ENCODE data around the gene NUP205.
A peak's percentile ranks its signal among the peaks of the same experiment; 100 is the strongest.

NUP205 gene

GRCh38 chr7:135617781-135618180, 60.1 kb downstream of the NUP205 start:
- Histone ChIP-seq H3K27me3 (ENCODE audit: insufficient read depth, low read depth) (no peaks in the 10 kb centered on the region), H4K20me1 (ENCODE audit: insufficient read depth) (no peaks in the 10 kb centered on the region), H3K9ac (no peak overlapping the region), H3K79me2 (ENCODE audit: insufficient read depth, low read depth) (no peaks in the 10 kb centered on the region), H3K4me2 (no peak overlapping the region), H3K4me3 (IDR thresholded peaks at IDR 0.05; ENCODE audit: insufficient read depth, low read depth, low read length) (no peak overlapping the region), H3K36me3 (ENCODE audit: insufficient read depth) (peaks cover 29% of the 10 kb centered on the region), H3K4me1 (ENCODE audit: low read depth, poor library complexity, severe bottlenecking) (no peaks in the 10 kb centered on the region), H3K27ac (no peak overlapping the region), H2AFZ (ENCODE audit: low read depth) (no peak overlapping the region)
- TF ChIP-seq CTCF (conservative IDR thresholded peaks at IDR 0.05; ENCODE audit: low read depth, low read length), result no peak

GRCh38 chr7:135618510-135618909, 60.8 kb downstream of the NUP205 start:
- H2AFZ ChIP-seq (ENCODE audit: low read depth), result no peak overlapping the region
- no peak overlapping the region for H3K27ac ChIP-seq
- H3K4me1 ChIP-seq (ENCODE audit: low read depth, poor library complexity, severe bottlenecking), result no peaks in the 10 kb centered on the region
- H3K79me2 ChIP-seq (ENCODE audit: insufficient read depth, low read depth), result no peaks in the 10 kb centered on the region
- no peak overlapping the region for H3K4me3 ChIP-seq (IDR thresholded peaks at IDR 0.05; ENCODE audit: insufficient read depth, low read depth, low read length)
- H3K27me3 ChIP-seq (ENCODE audit: insufficient read depth, low read depth), result no peaks in the 10 kb centered on the region
- H3K4me2 ChIP-seq, result no peak overlapping the region
- no peak overlapping the region for H3K9ac ChIP-seq
- H3K36me3 ChIP-seq (ENCODE audit: insufficient read depth), result peaks cover 32% of the 10 kb centered on the region
- no peak for TF ChIP-seq CTCF (conservative IDR thresholded peaks at IDR 0.05; ENCODE audit: low read depth, low read length)
- H4K20me1 ChIP-seq (ENCODE audit: insufficient read depth), result no peaks in the 10 kb centered on the region

GRCh38 chr7:135620447-135620846, 62.7 kb downstream of the NUP205 start:
- no peaks in the 10 kb centered on the region for H3K4me1 ChIP-seq (ENCODE audit: low read depth, poor library complexity, severe bottlenecking)
- H3K36me3 ChIP-seq (ENCODE audit: insufficient read depth), result peaks cover 31% of the 10 kb centered on the region
- H4K20me1 ChIP-seq (ENCODE audit: insufficient read depth), result no peaks in the 10 kb centered on the region
- TF ChIP-seq CTCF (conservative IDR thresholded peaks at IDR 0.05; ENCODE audit: low read depth, low read length), result no peak
- no peak overlapping the region for H3K4me2 ChIP-seq
- no peaks in the 10 kb centered on the region for H3K27me3 ChIP-seq (ENCODE audit: insufficient read depth, low read depth)
- H3K79me2 ChIP-seq (ENCODE audit: insufficient read depth, low read depth), result no peaks in the 10 kb centered on the region
- no peak overlapping the region for H3K9ac ChIP-seq
- H3K27ac ChIP-seq, result no peak overlapping the region
- H2AFZ ChIP-seq (ENCODE audit: low read depth), result no peak overlapping the region
- H3K4me3 ChIP-seq (IDR thresholded peaks at IDR 0.05; ENCODE audit: insufficient read depth, low read depth, low read length), result no peak overlapping the region

GRCh38 chr7:135620980-135621850, 63.5 kb downstream of the NUP205 start:
- H2AFZ ChIP-seq (ENCODE audit: low read depth), result no peak overlapping the region

More at GRCh38 chr7:135620980-135621850, 63.5 kb downstream of the NUP205 start:
- Histone ChIP-seq H3K36me3 (ENCODE audit: insufficient read depth) (peaks cover 29% of the 10 kb centered on the region), H3K9ac (no peak overlapping the region), H3K4me3 (IDR thresholded peaks at IDR 0.05; ENCODE audit: insufficient read depth, low read depth, low read length) (no peak overlapping the region), H4K20me1 (ENCODE audit: insufficient read depth) (no peaks in the 10 kb centered on the region), H3K79me2 (ENCODE audit: insufficient read depth, low read depth) (no peaks in the 10 kb centered on the region), H3K27me3 (ENCODE audit: insufficient read depth, low read depth) (no peaks in the 10 kb centered on the region), H3K4me2 (no peak overlapping the region), H3K4me1 (ENCODE audit: low read depth, poor library complexity, severe bottlenecking) (peaks cover 6% of the 10 kb centered on the region), H3K27ac (no peak overlapping the region)
- peak; percentile 98 for TF ChIP-seq CTCF (conservative IDR thresholded peaks at IDR 0.05; ENCODE audit: low read depth, low read length)

Data from KMS-11 (cell line).